Measurements from ENCODE around the gene HYKK.
A peak's percentile ranks its signal among the peaks of the same experiment; 100 is the strongest.
"Not testable (repeated sequence)": the region's sequence is repeated elsewhere in the genome, so short reads cannot be mapped to it uniquely, and the experiment has no call there.

HYKK gene

GRCh38 chr15:78506971-78507830 lies at the start of gene HYKK:
HYKK (plus strand) TSS chr15:78507577; CDS start chr15:78513089, 5,512 bp downstream.
- DNase-seq = peak; percentile 58

- no peak for DNase-seq
These were observed 46.6 kb upstream of the HYKK start for GRCh38 chr15:78460737-78461136.

GRCh38 chr15:78461171-78461888 lies 46.0 kb upstream of the HYKK start:
- DNase-seq = peak; percentile 46

GRCh38 chr15:78469031-78469430 lies 38.3 kb upstream of the HYKK start:
- DNase-seq = no peak

- DNase-seq = no peak
These were observed 30.1 kb upstream of the HYKK start for GRCh38 chr15:78477295-78477694.

GRCh38 chr15:78479650-78480049 lies 27.7 kb upstream of the HYKK start:
- no peak for DNase-seq

GRCh38 chr15:78481917-78482316 lies 25.5 kb upstream of the HYKK start:
- DNase-seq = no peak

GRCh38 chr15:78492872-78493271 lies 14.5 kb upstream of the HYKK start:
- DNase-seq = no peak

GRCh38 chr15:78501857-78502256 lies 5.5 kb upstream of the HYKK start:
- DNase-seq = no peak

GRCh38 chr15:78502641-78503040 lies 4.7 kb upstream of the HYKK start:
- no peak for DNase-seq

- peak; percentile 7 for DNase-seq
These were observed 419 bp downstream of the HYKK start for GRCh38 chr15:78507831-78508160.

GRCh38 chr15:78508272-78508671 lies 895 bp downstream of the HYKK start:
- DNase-seq = no peak

GRCh38 chr15:78509726-78510312 lies 2.4 kb downstream of the HYKK start:
- DNase-seq = no peak

GRCh38 chr15:78520035-78520434 lies 12.7 kb downstream of the HYKK start:
- not testable (repeated sequence) for DNase-seq

GRCh38 chr15:78524230-78524629 lies 16.9 kb downstream of the HYKK start:
- no peak for DNase-seq

GRCh38 chr15:78527325-78527724 lies 19.9 kb downstream of the HYKK start:
- DNase-seq = no peak

- DNase-seq = no peak
These were observed 26.0 kb downstream of the HYKK start for GRCh38 chr15:78533331-78533730.

- DNase-seq = no peak
These were observed 28.8 kb downstream of the HYKK start for GRCh38 chr15:78536134-78536533.

GRCh38 chr15:78537266-78537905 lies 30.0 kb downstream of the HYKK start:
- DNase-seq = no peak

GRCh38 chr15:78538358-78538757 lies 31.0 kb downstream of the HYKK start:
- DNase-seq = no peak

GRCh38 chr15:78539464-78540140 lies 32.2 kb downstream of the HYKK start:
- not testable (repeated sequence) for DNase-seq

GRCh38 chr15:78540141-78540870 lies 32.9 kb downstream of the HYKK start, which contains the start of gene PSMA4:
PSMA4 (plus strand) TSS chr15:78540444; CDS start chr15:78541928, 1,484 bp downstream.
- DNase-seq = peak; percentile 95

Data from activated gamma-delta T cell treated with Interleukin-2 at 50 U/mL for 16 hours (primary cell).